Stimulated activated CD4-positive, alpha-beta T cell treated with anti-CD3 and anti-CD28 coated beads, Interleukin-2, amount 100 ng/mL, for 48 hours (primary cell): ENCODE results near the gene ASTE1.
"Not testable (repeated sequence)": the region's sequence is repeated elsewhere in the genome, so short reads cannot be mapped to it uniquely, and the experiment has no call there.

ENCODE experiments used
- DNase-seq, 2 donors: peaks; one replicate each; pipeline ENCODE4 v3.0.0-alpha.2; 2020

ASTE1 gene

DNA sequence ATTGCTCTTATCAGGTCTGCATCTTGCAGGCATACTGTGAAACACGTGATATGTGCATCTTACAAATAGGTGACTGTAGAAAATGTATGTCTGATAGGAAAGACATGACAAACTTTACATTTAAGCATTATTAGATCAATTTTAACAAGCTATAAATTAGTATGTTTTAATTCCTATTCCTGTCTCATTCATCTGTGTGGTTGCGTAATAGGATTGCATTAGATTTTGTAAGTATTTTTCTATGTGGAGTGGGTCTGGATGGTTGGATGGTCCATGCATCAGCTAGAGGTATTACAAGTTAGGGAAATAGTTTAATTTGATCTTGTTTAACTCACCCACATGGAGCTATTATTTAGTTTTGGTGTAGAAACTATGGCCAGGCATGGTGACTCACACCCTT lies 18.8 kb downstream of the ASTE1 start:
- DNase-seq: no peak

DNA sequence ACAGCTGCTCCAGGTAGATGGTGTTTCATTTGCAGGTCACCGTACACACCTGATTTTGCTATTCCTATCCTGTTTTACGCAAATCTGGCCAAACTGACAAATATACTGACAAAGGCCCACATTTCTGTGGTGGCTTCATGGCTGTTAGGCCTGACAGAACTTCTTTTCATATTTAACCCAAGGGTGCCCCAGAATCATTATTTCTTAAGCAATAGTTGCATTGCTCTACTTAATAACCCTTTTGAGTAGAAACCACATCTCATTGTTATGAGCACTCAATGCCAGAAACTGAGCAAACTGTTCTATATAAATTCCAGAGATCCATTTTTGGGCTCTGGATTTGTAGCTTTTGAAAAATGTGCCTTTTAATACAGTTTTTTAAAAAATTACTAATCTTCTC lies 19.4 kb downstream of the ASTE1 start:
- DNase-seq: no peak

DNA sequence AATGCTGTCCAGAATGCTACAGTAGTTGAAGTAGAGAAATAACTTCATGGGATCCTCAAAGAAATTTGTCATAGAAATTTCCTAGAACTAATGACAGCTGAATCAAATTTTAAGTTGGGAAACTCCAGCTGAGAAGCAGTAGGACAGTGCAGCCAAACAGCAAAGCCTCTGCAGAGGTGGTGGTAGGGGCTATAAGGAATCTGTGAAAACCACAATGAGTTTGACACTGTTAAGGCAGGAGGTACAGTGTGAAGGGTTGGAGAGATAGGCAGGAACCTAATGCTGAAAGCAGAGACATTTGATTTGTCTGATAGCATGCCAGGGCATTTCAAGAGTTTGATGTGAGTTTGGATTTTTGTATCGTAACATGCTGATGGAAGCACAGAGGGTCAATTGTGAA lies 22.0 kb downstream of the ASTE1 start:
- no peak for DNase-seq

DNA sequence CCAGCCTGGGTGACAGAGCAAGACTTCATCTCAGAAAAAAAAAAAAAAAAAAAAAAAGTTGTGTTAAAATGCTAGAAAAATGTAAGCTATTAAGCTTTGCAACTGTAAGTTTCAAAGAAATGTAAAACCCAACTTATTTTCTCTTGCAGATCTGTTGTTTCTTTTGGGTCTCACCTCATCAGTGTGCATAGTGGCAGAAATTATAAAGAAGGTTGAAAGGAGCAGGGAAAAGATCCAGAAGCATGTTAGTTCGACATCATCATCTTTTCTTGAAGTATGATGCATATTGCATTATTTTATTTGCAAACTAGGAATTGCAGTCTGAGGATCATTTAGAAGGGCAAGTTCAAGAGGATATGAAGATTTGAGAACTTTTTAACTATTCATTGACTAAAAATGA lies 25.6 kb downstream of the ASTE1 start:
- no peak for DNase-seq

DNA sequence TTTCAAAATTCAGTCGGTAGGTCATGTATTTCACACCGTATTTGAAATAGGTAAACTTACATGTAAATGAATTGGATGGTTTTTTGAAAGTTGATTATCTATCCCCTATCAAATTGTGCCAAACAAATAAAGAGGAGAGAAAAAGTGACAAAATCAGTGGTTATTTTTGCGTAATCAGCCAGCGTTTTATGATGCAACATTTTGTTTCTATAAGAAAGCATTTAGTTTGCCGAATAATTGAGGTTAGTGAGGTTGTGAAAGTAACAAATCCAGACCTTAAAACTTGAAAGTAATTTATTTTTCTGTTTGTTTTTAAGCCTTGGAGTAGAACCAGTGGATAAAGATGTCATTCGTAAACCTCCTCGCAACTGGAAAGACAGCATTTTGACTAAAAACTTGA lies 29.3 kb downstream of the ASTE1 start:
- no peak for DNase-seq

DNA sequence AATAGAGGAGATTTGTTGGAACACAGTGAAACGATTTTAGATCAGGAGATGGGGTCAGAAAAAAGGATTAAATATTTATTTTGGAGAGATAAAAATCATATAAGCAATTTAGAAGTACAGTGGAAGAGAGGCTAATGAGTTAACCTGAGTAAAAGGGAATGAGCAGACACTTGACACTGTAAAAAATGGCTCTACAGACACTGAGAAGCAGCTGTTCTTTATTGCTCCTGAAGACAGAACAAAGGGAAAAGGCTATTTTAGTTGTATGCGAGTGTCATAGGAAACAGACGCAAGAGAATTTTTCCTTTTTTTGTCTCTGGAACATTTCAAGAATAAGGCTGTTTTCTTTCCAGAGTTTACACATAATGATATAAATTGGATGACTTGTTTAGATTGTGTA lies 34.3 kb downstream of the ASTE1 start:
- no peak for DNase-seq

DNA sequence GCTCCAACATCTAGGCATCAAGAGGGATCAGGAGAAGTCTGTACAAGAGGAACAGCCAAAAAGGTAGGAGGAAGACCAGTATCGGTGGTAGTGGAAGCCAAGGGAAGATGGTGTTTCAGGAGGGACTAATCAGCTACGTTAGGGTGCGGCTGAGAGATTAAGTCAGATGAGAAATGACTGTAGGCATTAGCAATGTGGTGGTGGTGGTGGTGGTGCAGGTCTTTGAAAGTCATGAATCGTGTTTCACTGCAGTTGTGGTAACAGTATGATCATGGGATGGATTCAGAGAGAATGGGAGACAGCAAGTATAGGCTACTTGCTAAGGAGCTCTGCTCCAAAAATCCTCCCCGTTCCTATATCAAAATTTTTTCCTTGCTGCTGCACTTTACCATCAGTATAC lies 35.5 kb downstream of the ASTE1 start:
- DNase-seq: no peak

DNA sequence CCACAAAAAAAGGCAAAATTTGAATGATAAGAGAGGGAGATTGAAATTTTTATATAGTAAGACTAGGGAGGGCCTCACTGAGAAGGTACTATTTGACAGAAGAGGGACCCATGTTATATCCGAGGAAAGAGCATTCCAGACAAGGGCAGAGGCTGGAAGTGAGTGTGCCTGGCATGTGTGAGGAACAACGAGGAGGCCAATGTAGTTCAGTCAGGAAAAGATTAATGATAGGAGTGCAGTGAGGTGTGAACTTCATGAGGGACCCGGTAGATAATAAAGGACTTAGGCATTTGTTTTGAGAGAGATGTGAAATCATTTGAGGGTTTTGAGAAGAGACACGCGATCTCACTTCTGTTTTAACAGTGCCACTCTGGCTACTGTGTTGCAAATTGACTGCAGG lies 36.3 kb downstream of the ASTE1 start:
- no peak for DNase-seq

DNA sequence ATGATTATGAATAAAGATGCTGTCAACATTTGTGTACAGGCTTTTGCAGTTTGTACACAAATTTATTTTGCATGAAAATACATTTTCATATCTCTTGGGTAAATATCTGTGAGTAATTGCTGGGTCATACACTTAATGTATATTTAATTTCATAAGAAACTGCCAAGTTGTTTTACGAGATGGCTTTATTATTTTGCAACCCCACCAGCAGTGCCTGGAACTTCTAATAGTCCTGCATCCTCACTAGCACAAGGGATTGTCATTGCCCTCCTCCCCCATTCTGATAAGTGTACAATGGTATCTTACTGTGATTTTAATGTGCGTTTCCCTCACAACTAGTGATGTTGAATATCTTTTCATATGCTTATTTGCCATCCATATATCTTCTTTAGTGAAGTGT lies 45.2 kb downstream of the ASTE1 start:
- no peak for DNase-seq

DNA sequence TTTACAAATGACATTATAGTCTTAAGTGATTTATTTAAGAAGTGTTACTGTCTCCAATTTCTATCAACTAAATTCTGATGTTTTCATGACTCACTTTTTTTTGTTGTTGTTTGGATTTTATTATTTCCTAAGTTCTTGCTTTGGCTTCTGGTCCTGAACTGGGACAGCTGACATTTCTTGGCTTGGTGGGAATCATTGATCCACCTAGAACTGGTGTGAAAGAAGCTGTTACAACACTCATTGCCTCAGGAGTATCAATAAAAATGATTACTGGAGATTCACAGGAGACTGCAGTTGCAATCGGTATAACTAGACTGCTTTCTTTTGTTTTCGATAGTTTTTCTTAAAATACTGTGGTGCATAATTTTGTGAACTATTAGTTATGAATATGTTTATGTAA lies 47.5 kb downstream of the ASTE1 start:
- no peak for DNase-seq

DNA sequence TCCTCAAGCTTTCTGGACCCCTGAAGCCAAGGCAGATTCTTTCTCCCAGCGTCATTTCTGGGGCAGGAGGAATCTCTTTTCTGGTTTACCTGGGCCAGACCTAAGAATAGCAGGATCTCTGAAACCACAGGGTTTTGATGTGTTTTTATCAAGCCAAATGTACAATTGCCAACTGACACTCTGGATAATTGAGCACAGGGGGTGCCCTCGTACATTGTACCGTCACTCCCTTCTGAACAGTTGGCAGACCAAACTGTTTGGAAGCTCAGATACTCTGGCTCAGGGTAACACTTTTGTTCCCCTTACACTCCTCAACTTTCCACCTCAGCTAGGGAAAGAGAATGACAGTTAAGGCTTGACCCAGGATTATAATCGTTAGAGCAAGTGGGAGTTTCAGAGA lies 49.9 kb downstream of the ASTE1 start:
- DNase-seq: no peak

DNA sequence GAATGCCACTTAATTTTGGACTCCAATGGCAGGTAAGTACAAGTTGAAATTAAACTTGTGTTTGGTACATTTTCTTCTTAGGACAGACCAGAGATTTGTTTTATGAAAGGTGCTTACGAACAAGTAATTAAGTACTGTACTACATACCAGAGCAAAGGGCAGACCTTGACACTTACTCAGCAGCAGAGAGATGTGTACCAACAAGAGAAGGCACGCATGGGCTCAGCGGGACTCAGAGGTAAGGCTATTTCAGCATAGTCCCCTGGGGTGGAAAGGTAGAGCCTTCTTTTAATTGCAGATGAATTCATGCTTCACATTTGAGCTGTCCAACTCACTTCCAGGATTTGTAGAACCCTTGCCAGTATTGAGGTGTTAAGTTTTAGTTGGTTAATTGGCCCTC lies 51.4 kb downstream of the ASTE1 start:
- no peak for DNase-seq

DNA sequence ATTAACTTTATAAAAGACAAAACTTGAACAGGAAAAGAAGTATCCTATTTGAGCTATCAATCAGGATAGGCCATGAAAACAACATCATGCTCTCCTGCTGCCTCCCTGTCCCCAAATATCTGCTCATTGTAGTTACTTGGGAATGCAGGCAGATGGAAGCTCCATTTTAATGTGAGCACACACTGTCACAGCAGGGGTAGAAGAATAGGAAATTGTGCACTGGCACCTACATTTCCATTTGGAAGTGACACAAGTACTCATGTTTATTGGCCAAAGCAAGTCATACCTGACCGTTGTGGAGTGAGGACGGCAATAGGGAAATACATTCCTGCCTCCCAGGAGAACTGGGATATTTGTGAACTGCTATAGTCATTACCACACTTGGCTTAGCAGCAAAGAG lies 52.4 kb downstream of the ASTE1 start:
- DNase-seq: no peak

DNA sequence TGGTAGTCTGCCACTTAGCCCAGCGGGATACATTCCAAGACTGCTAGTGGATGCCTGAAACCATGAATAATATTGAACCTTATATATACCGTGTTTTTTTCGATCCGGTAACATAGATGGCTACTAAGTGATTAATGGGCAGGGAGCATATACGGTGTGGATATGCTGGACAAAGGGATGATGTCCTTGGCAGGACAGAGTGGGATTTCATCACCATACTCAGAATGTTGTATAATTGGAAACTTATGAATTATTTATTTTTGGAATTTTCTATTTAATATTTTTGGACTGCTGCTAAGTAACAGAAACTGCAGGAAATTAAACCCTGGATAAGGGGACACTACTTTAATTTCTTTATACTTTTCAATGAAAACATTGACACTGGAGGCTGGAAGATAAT lies 53.2 kb downstream of the ASTE1 start:
- no peak for DNase-seq

DNA sequence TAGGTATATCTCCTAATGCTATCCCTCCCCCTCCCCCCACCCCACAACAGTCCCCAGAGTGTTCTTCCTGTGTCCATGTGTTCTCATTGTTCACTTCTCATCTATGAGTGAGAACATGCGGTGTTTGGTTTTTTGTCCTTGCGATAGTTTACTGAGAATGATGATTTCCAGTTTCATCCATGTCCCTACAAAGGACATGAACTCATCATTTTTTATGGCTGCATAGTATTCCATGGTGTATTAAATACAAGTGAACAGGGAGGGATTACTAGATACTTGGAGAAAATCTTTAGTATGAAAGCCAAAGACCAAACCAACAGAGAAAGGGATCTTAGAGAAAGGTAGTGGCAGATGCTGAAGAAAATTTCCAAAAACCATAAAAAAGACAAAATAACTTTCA lies 54.0 kb downstream of the ASTE1 start:
- DNase-seq: not testable (repeated sequence)

DNA sequence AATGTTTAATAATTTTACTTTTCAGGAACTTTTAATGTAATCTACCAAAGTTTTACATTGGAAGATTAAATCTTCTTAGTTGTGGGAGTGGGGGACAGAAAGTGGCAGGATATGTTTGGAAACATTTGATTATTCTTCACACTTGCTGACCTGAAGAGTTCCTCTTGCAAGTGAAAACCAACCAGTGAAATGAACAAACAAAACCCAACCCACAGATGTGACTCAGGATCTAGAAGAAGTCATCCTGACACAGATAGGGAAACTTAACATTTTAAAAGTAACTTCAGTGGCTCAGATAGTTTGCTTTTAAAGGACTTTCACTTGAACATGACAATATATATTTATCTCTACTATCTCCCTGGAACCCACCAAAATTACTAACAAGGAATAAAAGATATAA lies 55.4 kb downstream of the ASTE1 start:
- no peak for DNase-seq

DNA sequence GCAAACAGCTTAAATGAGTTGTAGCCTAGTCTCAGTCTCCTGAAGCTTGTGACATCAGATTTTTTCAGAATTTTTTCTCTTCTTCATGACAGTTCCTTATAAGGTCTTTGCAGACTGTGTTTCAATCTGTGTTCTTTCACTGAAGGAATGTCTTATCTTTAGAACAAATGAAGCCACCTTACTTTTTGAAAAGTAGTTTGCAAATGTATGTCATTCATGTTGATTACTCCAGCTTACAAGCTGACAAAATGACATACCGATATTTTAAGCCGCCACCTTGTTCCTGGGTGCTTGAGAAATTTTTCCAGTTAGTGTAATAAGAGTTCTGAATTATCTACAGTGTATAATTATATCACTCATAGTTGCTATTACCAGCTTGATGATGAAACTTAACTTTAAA lies 57.0 kb downstream of the ASTE1 start:
- DNase-seq: no peak

DNA sequence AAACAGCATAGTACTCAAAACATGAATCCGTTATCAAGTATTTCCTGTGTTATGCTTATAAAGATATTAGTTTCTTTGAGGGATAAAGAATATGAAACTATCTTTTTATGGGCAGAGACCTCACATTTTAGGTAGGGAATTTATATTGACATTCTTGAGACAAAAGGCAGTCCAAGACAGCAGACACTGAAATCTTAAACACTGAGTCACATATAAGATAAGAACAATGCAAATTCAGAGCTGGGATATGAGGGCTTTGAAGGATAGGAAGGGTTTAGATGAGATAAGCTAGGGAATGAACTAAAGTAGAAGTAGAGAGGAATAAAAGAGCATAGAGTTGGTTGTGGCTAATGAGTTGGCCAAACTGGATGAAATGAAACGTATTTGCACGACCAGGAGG lies 58.4 kb downstream of the ASTE1 start:
- no peak for DNase-seq

DNA sequence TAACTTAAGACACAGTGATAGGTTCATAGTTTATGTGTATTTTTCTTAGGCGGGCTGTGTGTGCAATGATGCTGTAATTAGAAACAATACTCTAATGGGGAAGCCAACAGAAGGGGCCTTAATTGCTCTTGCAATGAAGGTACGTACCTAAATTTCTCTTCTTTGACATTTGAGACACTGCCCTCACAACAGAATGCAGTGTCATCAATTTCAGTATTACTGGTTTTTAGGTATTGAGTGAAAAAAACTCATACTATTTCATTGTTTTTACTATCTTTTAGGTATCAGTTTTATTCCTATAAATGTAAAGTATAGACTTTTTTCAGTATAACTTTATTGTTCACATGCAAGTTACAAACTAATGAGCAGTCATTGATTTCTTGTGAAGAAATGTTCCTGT lies 59.3 kb downstream of the ASTE1 start:
- DNase-seq: no peak

DNA sequence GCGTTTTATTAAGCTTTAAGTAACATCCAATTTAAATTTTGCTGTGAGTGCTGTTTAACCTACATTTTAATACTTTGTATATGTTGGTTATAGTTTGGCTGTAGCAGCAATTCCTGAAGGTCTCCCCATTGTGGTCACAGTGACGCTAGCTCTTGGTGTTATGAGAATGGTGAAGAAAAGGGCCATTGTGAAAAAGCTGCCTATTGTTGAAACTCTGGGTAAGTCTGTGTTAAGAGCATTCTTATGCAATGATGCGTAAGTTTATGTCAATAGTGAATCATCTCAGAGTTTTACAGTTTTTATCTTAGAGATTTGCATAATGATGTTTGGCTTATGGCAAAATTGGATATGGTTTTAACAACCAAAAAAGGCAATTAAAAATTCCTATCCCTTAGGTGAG lies 62.7 kb downstream of the ASTE1 start:
- DNase-seq: no peak
